ENCODE measurements around the gene RHOF.

The RHOF gene

DNA sequence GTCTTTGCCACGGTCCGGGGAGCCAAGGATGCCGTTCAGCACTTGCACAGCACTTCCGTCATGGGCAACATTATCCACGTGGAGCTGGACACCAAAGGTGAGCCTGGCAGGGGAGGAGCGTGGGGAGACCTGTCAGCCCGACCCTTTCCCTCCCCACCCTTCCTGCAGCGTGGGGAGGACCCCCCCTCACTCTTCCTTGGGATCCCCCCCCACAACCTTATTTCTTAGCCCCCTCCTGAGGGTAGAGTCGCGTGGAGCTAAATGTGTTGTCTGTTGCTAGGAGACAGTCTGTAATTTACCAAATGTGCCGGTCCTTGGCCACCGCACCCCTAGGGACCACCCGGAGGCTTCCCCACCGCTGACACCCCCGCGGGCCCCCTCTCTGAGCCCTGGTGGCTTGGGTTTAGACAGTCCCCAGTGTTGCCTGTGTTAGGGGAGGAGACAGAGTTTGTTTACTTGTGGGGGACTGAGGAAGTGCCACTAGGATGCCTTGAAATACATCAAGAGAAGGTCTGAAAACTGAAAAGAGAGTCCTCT lies 12.6 kb upstream of the RHOF start:
- Histone ChIP-seq H3K4me2 (ENCODE audit: low read depth, low read length, poor library complexity, severe bottlenecking) (peak overlapping the region; percentile 96), H3K79me2 (ENCODE audit: insufficient read depth, low read length) (peaks cover 39% of the 10 kb centered on the region), H3K36me3 (ENCODE audit: low read length) (no peaks in the 10 kb centered on the region), H3K9me3 (ENCODE audit: insufficient read depth, low read length) (no peaks in the 10 kb centered on the region), H3K27ac (ENCODE audit: low read depth, low read length) (peak overlapping the region; percentile 97), H3K4me3 (ENCODE audit: insufficient read depth, low read length, poor library complexity, severe bottlenecking) (peak overlapping the region; percentile 63), H4K20me1 (ENCODE audit: low read depth, low read length) (no peaks in the 10 kb centered on the region), H3F3A (ENCODE audit: insufficient read depth) (peaks cover 33% of the 10 kb centered on the region), H2AFZ (ENCODE audit: low read depth, low read length, severe bottlenecking) (no peak overlapping the region), H3K9ac (ENCODE audit: low read length) (peak overlapping the region; percentile 77), H3K9me2 (replicated peaks; ENCODE audit: insufficient read depth, low read length) (no peaks in the 10 kb centered on the region), H3K27me3 (ENCODE audit: low read length) (no peaks in the 10 kb centered on the region)
- TF ChIP-seq, protein P1, sequence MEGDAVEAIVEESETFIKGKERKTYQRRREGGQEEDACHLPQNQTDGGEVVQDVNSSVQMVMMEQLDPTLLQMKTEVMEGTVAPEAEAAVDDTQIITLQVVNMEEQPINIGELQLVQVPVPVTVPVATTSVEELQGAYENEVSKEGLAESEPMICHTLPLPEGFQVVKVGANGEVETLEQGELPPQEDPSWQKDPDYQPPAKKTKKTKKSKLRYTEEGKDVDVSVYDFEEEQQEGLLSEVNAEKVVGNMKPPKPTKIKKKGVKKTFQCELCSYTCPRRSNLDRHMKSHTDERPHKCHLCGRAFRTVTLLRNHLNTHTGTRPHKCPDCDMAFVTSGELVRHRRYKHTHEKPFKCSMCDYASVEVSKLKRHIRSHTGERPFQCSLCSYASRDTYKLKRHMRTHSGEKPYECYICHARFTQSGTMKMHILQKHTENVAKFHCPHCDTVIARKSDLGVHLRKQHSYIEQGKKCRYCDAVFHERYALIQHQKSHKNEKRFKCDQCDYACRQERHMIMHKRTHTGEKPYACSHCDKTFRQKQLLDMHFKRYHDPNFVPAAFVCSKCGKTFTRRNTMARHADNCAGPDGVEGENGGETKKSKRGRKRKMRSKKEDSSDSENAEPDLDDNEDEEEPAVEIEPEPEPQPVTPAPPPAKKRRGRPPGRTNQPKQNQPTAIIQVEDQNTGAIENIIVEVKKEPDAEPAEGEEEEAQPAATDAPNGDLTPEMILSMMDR (IDR thresholded peaks at IDR 0.05; ENCODE audit: insufficient read depth, low read length, poor library complexity, severe bottlenecking), result no peak
- no peak for TF ChIP-seq EZH2phosphoT487 (conservative IDR thresholded peaks at IDR 0.05; ENCODE audit: low read length)

DNA sequence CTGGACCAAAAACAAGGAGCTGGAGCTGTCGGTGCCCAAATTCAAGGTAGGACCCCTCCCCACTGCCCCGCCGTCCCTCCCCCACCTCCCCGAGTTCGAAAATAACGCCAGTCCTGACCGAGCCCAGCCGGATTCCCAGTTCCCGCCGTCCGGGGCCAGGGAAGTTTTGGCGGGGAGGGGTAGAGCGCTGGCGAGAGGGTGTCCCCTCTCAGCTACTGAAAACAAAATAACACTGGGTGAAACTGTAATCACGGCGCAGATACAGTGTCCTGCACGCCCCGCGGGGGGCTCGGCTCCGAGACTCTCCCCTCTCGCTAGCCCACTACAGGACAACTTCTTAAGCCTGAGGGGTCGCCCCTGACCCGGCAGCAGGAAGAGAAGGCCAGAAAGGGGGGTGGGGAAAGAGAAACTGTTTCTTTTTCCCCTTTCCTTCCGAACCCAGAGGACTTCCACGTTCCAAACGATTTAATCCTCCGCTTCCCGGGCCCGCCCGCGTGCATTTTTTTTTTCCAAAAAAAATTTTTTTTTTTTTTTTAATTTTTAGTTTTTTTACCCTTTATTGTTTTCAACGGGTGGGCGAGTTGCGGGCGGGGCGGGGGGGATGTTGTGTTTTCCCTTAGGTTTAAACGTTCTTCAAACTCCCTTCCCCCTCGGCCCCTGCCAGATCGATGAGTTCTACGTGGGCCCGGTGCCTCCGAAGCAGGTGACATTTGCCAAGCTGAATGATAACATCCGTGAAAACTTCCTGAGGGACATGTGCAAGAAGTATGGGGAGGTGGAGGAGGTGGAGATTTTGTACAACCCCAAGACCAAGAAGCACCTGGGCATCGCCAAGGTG lies 11.9 kb upstream of the RHOF start:
- Histone ChIP-seq H3K4me2 (ENCODE audit: low read depth, low read length, poor library complexity, severe bottlenecking) (peak overlapping the region; percentile 96), H3K79me2 (ENCODE audit: insufficient read depth, low read length) (peaks cover 37% of the 10 kb centered on the region), H3K9ac (ENCODE audit: low read length) (peak overlapping the region; percentile 77), H3K36me3 (ENCODE audit: low read length) (no peaks in the 10 kb centered on the region), H3K9me3 (ENCODE audit: insufficient read depth, low read length) (no peaks in the 10 kb centered on the region), H4K20me1 (ENCODE audit: low read depth, low read length) (no peaks in the 10 kb centered on the region), H3K27me3 (ENCODE audit: low read length) (no peaks in the 10 kb centered on the region), H3K27ac (ENCODE audit: low read depth, low read length) (peak overlapping the region; percentile 97), H3F3A (ENCODE audit: insufficient read depth) (peaks cover 28% of the 10 kb centered on the region), H2AFZ (ENCODE audit: low read depth, low read length, severe bottlenecking) (no peak overlapping the region), H3K4me3 (ENCODE audit: insufficient read depth, low read length, poor library complexity, severe bottlenecking) (peak overlapping the region; percentile 63), H3K9me2 (replicated peaks; ENCODE audit: insufficient read depth, low read length) (no peaks in the 10 kb centered on the region)
- TF ChIP-seq EZH2phosphoT487 (conservative IDR thresholded peaks at IDR 0.05; ENCODE audit: low read length), result no peak
- TF ChIP-seq, protein P1 (IDR thresholded peaks at IDR 0.05; ENCODE audit: insufficient read depth, low read length, poor library complexity, severe bottlenecking), result no peak

DNA sequence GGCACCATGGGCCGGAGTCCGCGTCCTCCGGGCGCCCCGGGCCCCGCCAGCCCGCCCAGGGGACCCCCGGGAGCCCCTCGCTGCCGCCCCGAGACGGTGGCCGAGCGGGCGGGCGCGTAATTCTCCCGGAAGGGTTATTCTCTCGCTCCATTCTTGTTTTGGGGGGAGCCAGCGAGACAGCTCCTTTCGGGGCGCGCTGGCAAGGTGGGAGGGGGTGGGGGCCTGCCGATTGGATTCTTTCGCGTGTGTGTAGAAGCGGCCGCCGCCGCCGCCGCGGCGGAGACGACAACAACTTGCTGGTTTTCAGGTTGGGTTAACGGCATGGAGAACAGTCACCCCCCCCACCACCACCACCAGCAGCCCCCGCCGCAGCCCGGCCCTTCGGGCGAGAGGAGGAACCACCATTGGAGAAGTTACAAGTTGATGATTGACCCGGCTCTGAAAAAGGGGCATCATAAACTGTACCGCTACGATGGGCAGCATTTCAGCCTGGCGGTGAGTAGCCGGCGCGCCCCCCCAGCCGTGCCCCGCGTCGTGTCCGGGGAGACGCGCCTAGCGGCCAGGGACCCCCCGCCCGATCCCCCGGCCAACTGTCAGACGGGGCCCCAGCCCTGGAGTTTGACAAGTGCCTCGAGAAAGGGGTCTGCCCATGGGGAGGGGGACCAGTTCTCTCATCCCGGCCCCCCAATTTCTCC lies 11.1 kb upstream of the RHOF start:
- Histone ChIP-seq H2AFZ (ENCODE audit: low read depth, low read length, severe bottlenecking) (no peak overlapping the region), H3K27ac (ENCODE audit: low read depth, low read length) (peak overlapping the region; percentile 97), H3F3A (ENCODE audit: insufficient read depth) (peaks cover 28% of the 10 kb centered on the region), H3K9me3 (ENCODE audit: insufficient read depth, low read length) (no peaks in the 10 kb centered on the region), H3K27me3 (ENCODE audit: low read length) (no peaks in the 10 kb centered on the region), H3K4me3 (ENCODE audit: insufficient read depth, low read length, poor library complexity, severe bottlenecking) (peak overlapping the region; percentile 63), H3K9ac (ENCODE audit: low read length) (peak overlapping the region; percentile 77), H3K9me2 (replicated peaks; ENCODE audit: insufficient read depth, low read length) (no peaks in the 10 kb centered on the region), H3K36me3 (ENCODE audit: low read length) (no peaks in the 10 kb centered on the region), H3K79me2 (ENCODE audit: insufficient read depth, low read length) (peaks cover 37% of the 10 kb centered on the region), H4K20me1 (ENCODE audit: low read depth, low read length) (no peaks in the 10 kb centered on the region), H3K4me2 (ENCODE audit: low read depth, low read length, poor library complexity, severe bottlenecking) (peak overlapping the region; percentile 96)
- TF ChIP-seq, protein P1 (IDR thresholded peaks at IDR 0.05; ENCODE audit: insufficient read depth, low read length, poor library complexity, severe bottlenecking), result no peak
- TF ChIP-seq EZH2phosphoT487 (conservative IDR thresholded peaks at IDR 0.05; ENCODE audit: low read length), result no peak
